Measurements from ENCODE around the gene AUTS2. TPM values are rescaled to one million over a fixed set of nuclear protein-coding genes. Genes with fewer than 3 reads are reported as not detected.

The AUTS2 gene
- total and polyA plus RNA-seq, 9 of the 15 experiments (the other 6 are each of a cell fraction or from before 2014, with no cell fraction given), result 0.58 TPM; not detected in 8

- POLR2A ChIA-PET, result interaction anchor here (0.7 kb wide), 1 partner anchor 28 kb away, joined by 3 read pairs; no protein-coding TSS in a partner anchor
- TF ChIP-seq MTA1 (IDR thresholded peaks at IDR 0.05; ENCODE audit: borderline replicate concordance), result no peak
- 0 out of 2 replicates have a peak, but pooled peaks have one; percentile 12 for TF ChIP-seq PKNOX1 (IDR thresholded peaks at IDR 0.05)
- TF ChIP-seq MEIS2 (IDR thresholded peaks at IDR 0.05; ENCODE audit: partially characterized antibody), result peak; percentile 58
- no peak for TF ChIP-seq PBX2 (CRISPR knock-in tag; IDR thresholded peaks at IDR 0.05; ENCODE audit: low read depth)
- peak; percentile 42; the same call in 1 of the 2 replicates for TF ChIP-seq PBX2 (tag; conservative IDR thresholded peaks at IDR 0.05; ENCODE audit: low read depth)
- FAIRE-seq, result no peak
Measured at GRCh38 chr7:70408477-70408876, 810.2 kb downstream of the AUTS2 start.

More at GRCh38 chr7:70408477-70408876, 810.2 kb downstream of the AUTS2 start:
- in situ Hi-C loops (cut with MboI) (no loop called here), intact Hi-C loops (cut with micrococcal nuclease) (no loop called here)
- Histone ChIP-seq H3K27me3 (ENCODE audit: control insufficient read depth in 2 of 2, insufficient read depth in 2 of 2, low read length in 2 of 2) (peaks cover 13 to 22% of the 10 kb centered on the region in 2 experiments; a peak in 3 of 5 replicates), H3K4me1 (replicated peaks in 1 of 2; ENCODE audit: control insufficient read depth in 2 of 2, insufficient read depth in 2 of 2, low read length in 2 of 2) (no peaks in the 10 kb centered on the region), H3K27ac (ENCODE audit: extremely low read depth, low read depth, low read length) (no peak overlapping the region), H3K36me3 (ENCODE audit: control insufficient read depth, insufficient read depth, low read length) (no peaks in the 10 kb centered on the region), H3K4me3 (no peak overlapping the region), H3K9me1 (ENCODE audit: control insufficient read depth, insufficient read depth, low read length) (no peaks in the 10 kb centered on the region), H2AFZ (ENCODE audit: low read depth, low read length) (no peak overlapping the region), H4K20me1 (replicated peaks; ENCODE audit: control insufficient read depth, insufficient read depth, low read length) (no peaks in the 10 kb centered on the region), H3K4me2 (ENCODE audit: insufficient read depth, low read length) (no peak overlapping the region), H3K79me2 (ENCODE audit: control insufficient read depth, insufficient read depth, low read length) (no peaks in the 10 kb centered on the region), H3K9ac (ENCODE audit: insufficient read depth in 1 of 2, low read depth in 2 of 2, low read length in 2 of 2) (no peak overlapping the region), H3K9me3 (replicated peaks; ENCODE audit: control insufficient read depth, insufficient read depth, low read depth, low read length) (no peaks in the 10 kb centered on the region)
- no TSS peak for BruUV-seq (replicated peaks)
- CTCF ChIA-PET (ENCODE audit: low intra/inter-chr PET ratio), result interaction anchor here (0.6 kb wide), 1 partner anchor 14 kb away, joined by 3 read pairs; no protein-coding TSS in a partner anchor
- DNase-seq (ENCODE audit: extremely low read depth in 1 of 4, low spot score in 3 of 4) (no peak), ATAC-seq (no peak)
- WGBS (ENCODE audit: insufficient coverage, low coverage, missing lambda C conversion rate), result 0% methylated on average over 2 of the region's 2 CpGs
